SK-N-SH treated with all-trans-retinoic acid at 6 μM for 48 hours (cell line): Measurements from ENCODE around the gene NAT16.

Source experiments
- POU6F1 ChIP-seq: fragments of 250-450 bp; sonication (Bioruptor Pico); IDR thresholded peaks from 2 replicates; pipeline ENCODE4 v1.8.0; 2021; ENCODE audit warnings: low read depth, mild to moderate bottlenecking, moderate library complexity, borderline replicate concordance
- TCF4 ChIP-seq: fragments of 250-450 bp; sonication (Bioruptor Pico); IDR thresholded peaks from 2 replicates; pipeline ENCODE4 v1.8.0; 2021; ENCODE audit warnings: mild to moderate bottlenecking, moderate library complexity, borderline replicate concordance
- TOX ChIP-seq: fragments of 250-450 bp; sonication (Bioruptor Pico); IDR thresholded peaks from 2 replicates; pipeline ENCODE4 v1.8.0; 2021; ENCODE audit warnings: mild to moderate bottlenecking, moderate library complexity, borderline replicate concordance
- TSHZ2 ChIP-seq: fragments of 250-450 bp; sonication (Bioruptor Pico); IDR thresholded peaks from 2 replicates; pipeline ENCODE4 v1.5.0; 2020; ENCODE audit warnings: mild to moderate bottlenecking, moderate library complexity
- ZC3H10 ChIP-seq: fragments of 250-450 bp; sonication (Bioruptor Pico); IDR thresholded peaks from 2 replicates; pipeline ENCODE4 v1.5.1; 2021; ENCODE audit warnings: mild to moderate bottlenecking, moderate library complexity
- ZFP30 ChIP-seq: fragments of 450-650 bp; formaldehyde crosslinking; IDR thresholded peaks from 2 replicates; pipeline ENCODE4 v1.5.0; 2022; ENCODE audit warnings: mild to moderate bottlenecking, moderate library complexity
- ZNF565 ChIP-seq: fragments of 450-650 bp; formaldehyde crosslinking; conservative IDR thresholded peaks from 2 replicates; pipeline ENCODE4 v1.5.0; 2020; ENCODE audit warnings: low read depth, mild to moderate bottlenecking, moderate library complexity
- ZNF70 ChIP-seq: fragments of 450-650 bp; formaldehyde crosslinking; IDR thresholded peaks from 2 replicates; pipeline ENCODE4 v1.5.0; 2020; ENCODE audit warnings: mild to moderate bottlenecking, moderate library complexity
- TF ChIP-seq, protein P1 (sequence below): fragments of 250-450 bp; sonication (Bioruptor Pico); IDR thresholded peaks from 2 replicates; pipeline ENCODE4 v1.8.0; 2020; ENCODE audit warnings: mild to moderate bottlenecking, moderate library complexity, borderline replicate concordance
- TF ChIP-seq, protein P2 (sequence below): fragments of 250-450 bp; sonication (Bioruptor Pico); IDR thresholded peaks from 2 replicates; pipeline ENCODE4 v1.5.1; 2021; ENCODE audit warnings: mild to moderate bottlenecking, moderate library complexity

DNA sequence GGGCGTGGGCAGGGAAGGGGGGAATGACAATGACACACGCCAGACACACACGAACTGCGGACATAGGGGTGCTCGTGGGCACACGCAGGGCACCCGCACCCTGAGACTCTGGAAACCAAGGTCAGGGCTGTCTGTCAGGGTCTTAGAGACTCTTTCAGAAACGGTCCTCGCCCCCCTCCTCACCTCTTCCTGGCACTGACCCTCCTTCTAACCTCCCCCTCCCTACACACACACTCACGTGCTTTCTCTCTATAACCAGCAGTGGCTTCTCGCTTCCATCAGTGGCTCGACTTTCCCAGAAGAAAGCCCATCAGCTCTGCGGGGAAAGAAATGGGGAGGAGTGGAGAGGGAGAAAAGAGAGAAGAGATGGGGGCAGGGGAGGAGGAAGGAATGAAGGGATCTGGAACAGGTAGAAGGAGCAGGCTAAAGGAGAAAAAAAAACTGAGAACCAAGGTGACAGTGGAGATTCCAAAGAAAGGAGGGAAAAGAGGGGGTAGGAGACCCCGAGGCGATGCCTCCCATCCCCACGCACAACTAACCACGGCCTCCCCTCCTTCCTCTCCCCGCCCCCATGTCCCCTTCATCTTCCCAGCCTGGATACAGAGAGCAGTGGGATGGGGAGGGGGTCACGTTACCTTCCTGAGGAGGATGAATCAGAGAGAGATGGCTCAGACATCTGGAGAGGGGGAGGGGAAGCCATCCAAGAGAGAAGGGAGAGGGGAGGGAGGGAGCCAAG is 13.0 kb downstream of the NAT16 start:
- no peak for TF ChIP-seq TSHZ2 (CRISPR knock-in tag)
- TF ChIP-seq TCF4 (CRISPR knock-in tag), result peak; percentile 45; the same call in 1 of the 2 replicates
- TF ChIP-seq ZFP30 (CRISPR knock-in tag), result no peak
- no peak for TF ChIP-seq TOX (CRISPR knock-in tag)
- no peak for TF ChIP-seq POU6F1
- TF ChIP-seq, protein P1, sequence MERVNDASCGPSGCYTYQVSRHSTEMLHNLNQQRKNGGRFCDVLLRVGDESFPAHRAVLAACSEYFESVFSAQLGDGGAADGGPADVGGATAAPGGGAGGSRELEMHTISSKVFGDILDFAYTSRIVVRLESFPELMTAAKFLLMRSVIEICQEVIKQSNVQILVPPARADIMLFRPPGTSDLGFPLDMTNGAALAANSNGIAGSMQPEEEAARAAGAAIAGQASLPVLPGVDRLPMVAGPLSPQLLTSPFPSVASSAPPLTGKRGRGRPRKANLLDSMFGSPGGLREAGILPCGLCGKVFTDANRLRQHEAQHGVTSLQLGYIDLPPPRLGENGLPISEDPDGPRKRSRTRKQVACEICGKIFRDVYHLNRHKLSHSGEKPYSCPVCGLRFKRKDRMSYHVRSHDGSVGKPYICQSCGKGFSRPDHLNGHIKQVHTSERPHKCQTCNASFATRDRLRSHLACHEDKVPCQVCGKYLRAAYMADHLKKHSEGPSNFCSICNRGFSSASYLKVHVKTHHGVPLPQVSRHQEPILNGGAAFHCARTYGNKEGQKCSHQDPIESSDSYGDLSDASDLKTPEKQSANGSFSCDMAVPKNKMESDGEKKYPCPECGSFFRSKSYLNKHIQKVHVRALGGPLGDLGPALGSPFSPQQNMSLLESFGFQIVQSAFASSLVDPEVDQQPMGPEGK (CRISPR knock-in tag), result peak; percentile 28; the same call in 1 of the 2 replicates
- TF ChIP-seq ZNF565, result no peak
- TF ChIP-seq ZC3H10 (CRISPR knock-in tag), result no peak
- TF ChIP-seq, protein P2, sequence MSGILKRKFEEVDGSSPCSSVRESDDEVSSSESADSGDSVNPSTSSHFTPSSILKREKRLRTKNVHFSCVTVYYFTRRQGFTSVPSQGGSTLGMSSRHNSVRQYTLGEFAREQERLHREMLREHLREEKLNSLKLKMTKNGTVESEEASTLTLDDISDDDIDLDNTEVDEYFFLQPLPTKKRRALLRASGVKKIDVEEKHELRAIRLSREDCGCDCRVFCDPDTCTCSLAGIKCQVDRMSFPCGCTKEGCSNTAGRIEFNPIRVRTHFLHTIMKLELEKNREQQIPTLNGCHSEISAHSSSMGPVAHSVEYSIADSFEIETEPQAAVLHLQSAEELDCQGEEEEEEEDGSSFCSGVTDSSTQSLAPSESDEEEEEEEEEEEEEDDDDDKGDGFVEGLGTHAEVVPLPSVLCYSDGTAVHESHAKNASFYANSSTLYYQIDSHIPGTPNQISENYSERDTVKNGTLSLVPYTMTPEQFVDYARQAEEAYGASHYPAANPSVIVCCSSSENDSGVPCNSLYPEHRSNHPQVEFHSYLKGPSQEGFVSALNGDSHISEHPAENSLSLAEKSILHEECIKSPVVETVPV (CRISPR knock-in tag), result 0 out of 2 replicates have a peak, but pooled peaks have one; percentile 63
- 0 out of 2 replicates have a peak, but pooled peaks have one; percentile 2 for TF ChIP-seq ZNF70
